A549 (cell line): ENCODE results near the gene PRSS50.

Experiments
- CHD4 ChIP-seq: fragments of 200-600 bp; sonication (generic); IDR thresholded peaks from 2 replicates; pipeline ENCODE4 v1.6.1; 2016; ENCODE audit warnings: antibody characterized with exemption, mild to moderate bottlenecking, borderline replicate concordance
- CTCF ChIP-seq: fragments of >200 bp; sonication (Bioruptor Twin); formaldehyde crosslinking; IDR thresholded peaks from 3 replicates; pipeline ENCODE4 v1.5.1; 2016
- E2F6 ChIP-seq: IDR thresholded peaks from 2 replicates; pipeline ENCODE4 v1.6.1; 2012; ENCODE audit warnings: low read depth, borderline replicate concordance
- POLR2A ChIP-seq: IDR thresholded peaks from 2 replicates; pipeline ENCODE4 v1.6.1; 2012; ENCODE audit warnings: mild to moderate bottlenecking, low read length
- TF ChIP-seq, protein P1 (sequence below): IDR thresholded peaks from 2 replicates; pipeline ENCODE4 v1.6.1; 2012
- TF ChIP-seq, protein P2 (sequence below): fragments of 150-350 bp; IDR thresholded peaks from 2 replicates; pipeline ENCODE4 v1.6.1; 2014; ENCODE audit warnings: low read depth, mild to moderate bottlenecking, low read length

GRCh38 chr3:46730819-46731218, 13.2 kb upstream of the PRSS50 start:
- TF ChIP-seq CTCF: no peak
- TF ChIP-seq, protein P1, sequence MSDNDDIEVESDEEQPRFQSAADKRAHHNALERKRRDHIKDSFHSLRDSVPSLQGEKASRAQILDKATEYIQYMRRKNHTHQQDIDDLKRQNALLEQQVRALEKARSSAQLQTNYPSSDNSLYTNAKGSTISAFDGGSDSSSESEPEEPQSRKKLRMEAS: no peak
- TF ChIP-seq, protein P2, sequence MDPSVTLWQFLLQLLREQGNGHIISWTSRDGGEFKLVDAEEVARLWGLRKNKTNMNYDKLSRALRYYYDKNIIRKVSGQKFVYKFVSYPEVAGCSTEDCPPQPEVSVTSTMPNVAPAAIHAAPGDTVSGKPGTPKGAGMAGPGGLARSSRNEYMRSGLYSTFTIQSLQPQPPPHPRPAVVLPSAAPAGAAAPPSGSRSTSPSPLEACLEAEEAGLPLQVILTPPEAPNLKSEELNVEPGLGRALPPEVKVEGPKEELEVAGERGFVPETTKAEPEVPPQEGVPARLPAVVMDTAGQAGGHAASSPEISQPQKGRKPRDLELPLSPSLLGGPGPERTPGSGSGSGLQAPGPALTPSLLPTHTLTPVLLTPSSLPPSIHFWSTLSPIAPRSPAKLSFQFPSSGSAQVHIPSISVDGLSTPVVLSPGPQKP: no peak
- no peak for TF ChIP-seq E2F6
- TF ChIP-seq POLR2A: no peak
- TF ChIP-seq CHD4: no peak
